Neuronal stem cell (in vitro differentiated cells): ENCODE measurements around the gene TFPT.

Experiments used
- DNase-seq: peaks from one replicate; pipeline ENCODE4 v3.0.0-alpha.2; 2013; ENCODE audit warnings: low spot score
- H2AFZ ChIP-seq: one replicate; pipeline ENCODE4 v1.6.1; 2013; ENCODE audit warnings: mild to moderate bottlenecking, low read length, inconsistent platforms
- H2AK5ac ChIP-seq: 2 replicates; pipeline ENCODE4 v1.6.1; 2013; ENCODE audit warnings: low read depth, mild to moderate bottlenecking, inconsistent platforms, low read length, moderate library complexity, mixed read lengths
- H2BK120ac ChIP-seq: 2 replicates; pipeline ENCODE4 v1.6.1; 2013; ENCODE audit warnings: low read depth, mild to moderate bottlenecking, inconsistent platforms, low read length, moderate library complexity, mixed read lengths
- H2BK12ac ChIP-seq: one replicate; pipeline ENCODE4 v1.6.1; 2013; ENCODE audit warnings: low read length, inconsistent platforms
- H2BK15ac ChIP-seq: 2 replicates; pipeline ENCODE4 v1.6.1; 2013; ENCODE audit warnings: mild to moderate bottlenecking, low read length, inconsistent platforms, mixed read lengths
- H2BK5ac ChIP-seq: one replicate; pipeline ENCODE4 v1.6.1; 2013; ENCODE audit warnings: inconsistent platforms, mild to moderate bottlenecking, low read length, moderate library complexity
- H3K14ac ChIP-seq: one replicate; pipeline ENCODE4 v1.6.1; 2013; ENCODE audit warnings: low read length, inconsistent platforms
- H3K18ac ChIP-seq: 2 replicates; pipeline ENCODE4 v1.6.1; 2013; ENCODE audit warnings: low read length, inconsistent platforms
- H3K23ac ChIP-seq: 2 replicates; pipeline ENCODE4 v1.6.1; 2013; ENCODE audit warnings: low read depth, mild to moderate bottlenecking, mixed read lengths, low read length, inconsistent platforms; ENCODE audit not compliant: poor library complexity
- H3K27ac ChIP-seq: replicated peaks from 3 replicates; pipeline ENCODE4 v1.5.1; 2013; ENCODE audit warnings: low read length, inconsistent platforms
- H3K27me3 ChIP-seq, 3 experiments: 2 replicates each; pipeline ENCODE4 v1.6.1; 2013; ENCODE audit warnings: low read length in 3 of 3, mild to moderate bottlenecking in 2 of 3, inconsistent platforms in 1 of 3, low read depth in 1 of 3, mixed read lengths in 1 of 3, moderate library complexity in 1 of 3; ENCODE audit not compliant: control insufficient read depth in 3 of 3, insufficient read depth in 3 of 3
- H3K36me3 ChIP-seq, 2 donors: replicated peaks in 1 of 2; 2 replicates each; pipeline ENCODE4 v1.6.1; 2013; ENCODE audit warnings: low read length in 2 of 2; ENCODE audit not compliant: control insufficient read depth in 2 of 2, insufficient read depth in 2 of 2
- H3K4ac ChIP-seq: 2 replicates; pipeline ENCODE4 v1.6.1; 2013; ENCODE audit warnings: inconsistent platforms, mild to moderate bottlenecking, low read length, moderate library complexity
- H3K4me1 ChIP-seq, 2 donors: 1 replicate in 1 of 2; 2 replicates in 1 of 2; pipeline ENCODE4 v1.6.1; 2013; ENCODE audit warnings: low read length in 2 of 2, low read depth in 1 of 2; ENCODE audit not compliant: control insufficient read depth in 2 of 2, insufficient read depth in 1 of 2
- H3K4me2 ChIP-seq: one replicate; pipeline ENCODE4 v1.6.1; 2013; ENCODE audit warnings: mild to moderate bottlenecking, low read length, inconsistent platforms; ENCODE audit not compliant: insufficient read depth, poor library complexity, severe bottlenecking
- H3K4me3 ChIP-seq, 2 donors: 2 replicates each; pipeline ENCODE4 v1.5.1; 2013; ENCODE audit warnings: low read length in 2 of 2, mild to moderate bottlenecking in 2 of 2, inconsistent platforms in 1 of 2, moderate library complexity in 1 of 2
- H3K79me1 ChIP-seq: one replicate; pipeline ENCODE4 v1.6.1; 2013; ENCODE audit warnings: low read depth, mild to moderate bottlenecking, inconsistent platforms, low read length, moderate library complexity
- H3K9ac ChIP-seq: one replicate; pipeline ENCODE4 v1.6.1; 2013; ENCODE audit warnings: mild to moderate bottlenecking, low read depth, low read length, inconsistent platforms; ENCODE audit not compliant: poor library complexity
- H3K9me3 ChIP-seq, 2 donors: replicated peaks in 1 of 2; 2 replicates each; pipeline versions ENCODE3 to v1.6.1; 2013; ENCODE audit warnings: low read length in 2 of 2, mild to moderate bottlenecking in 2 of 2, inconsistent platforms in 1 of 2, low read depth in 1 of 2, mixed read lengths in 1 of 2, moderate library complexity in 1 of 2; ENCODE audit not compliant: control insufficient read depth in 2 of 2, insufficient read depth in 1 of 2
- H4K8ac ChIP-seq: one replicate; pipeline ENCODE4 v1.6.1; 2013; ENCODE audit warnings: low read depth, mild to moderate bottlenecking, inconsistent platforms, low read length, moderate library complexity
- H4K91ac ChIP-seq: one replicate; pipeline ENCODE4 v1.6.1; 2013; ENCODE audit warnings: low read length, low read depth, mild to moderate bottlenecking, inconsistent platforms; ENCODE audit not compliant: poor library complexity
- WGBS, 2 donors: extraction: QIAGEN DNeasy Blood & Tissue Kit; methylation state at CpG; one replicate each; pipeline ENCODE4 v1.1.7; 2013; ENCODE audit warnings: missing lambda C conversion rate in 2 of 2, mixed read lengths in 1 of 2; ENCODE audit not compliant: insufficient read length in 2 of 2, insufficient replicate concordance in 1 of 2; ENCODE audit errors: extremely low coverage in 2 of 2; 5-methylcytosine and 5-hydroxymethylcytosine counted together

The TFPT gene

DNA sequence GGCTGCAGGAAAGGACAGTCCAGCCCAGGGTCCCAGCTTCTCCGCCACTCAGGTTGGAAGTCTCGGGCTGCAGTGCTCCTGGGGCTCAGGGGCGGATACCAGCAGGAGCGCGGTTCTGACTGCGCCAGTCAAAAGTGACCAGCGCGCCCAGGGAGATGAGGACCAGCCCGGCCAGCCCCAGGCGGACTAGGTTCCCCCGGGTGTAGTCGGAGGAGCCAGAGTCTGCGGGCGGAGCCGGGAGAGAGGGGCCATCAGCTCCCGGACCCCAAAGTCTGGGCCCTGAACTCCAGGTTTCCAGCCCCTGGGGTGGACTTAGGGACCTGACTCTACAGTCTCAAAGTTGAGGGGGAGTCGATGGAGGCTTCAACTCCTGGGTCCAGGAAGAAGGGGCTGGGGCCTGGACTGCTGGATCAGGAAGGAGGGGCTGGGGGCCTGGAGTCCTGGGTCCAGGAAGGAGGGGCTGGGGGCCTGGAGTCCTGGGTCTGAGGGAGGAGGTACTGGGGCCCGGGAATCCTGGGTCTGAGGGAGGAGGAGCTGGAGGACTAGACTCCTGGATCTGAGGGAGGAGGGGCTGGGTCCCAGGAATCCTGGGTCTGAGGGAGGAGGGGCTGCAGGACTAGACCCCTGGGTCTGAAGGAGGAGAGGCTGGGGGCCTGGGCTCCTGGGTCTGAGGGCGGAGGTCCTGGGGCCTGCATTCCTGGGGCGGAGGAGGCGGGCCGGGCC is 20.2 kb downstream of the TFPT start:
- Histone ChIP-seq H2BK12ac (peak overlapping the region; percentile 30), H2BK15ac (peak overlapping the region; percentile 98), H2BK5ac (peak overlapping the region; percentile 10), H4K91ac (no peak overlapping the region), H3K9me3 (peaks cover 2 to 4% of the 10 kb centered on the region in 2 donors), H3K4ac (peak overlapping the region; percentile 37), H3K4me2 (peak overlapping the region; percentile 73), H3K9ac (peak overlapping the region; percentile 84), H4K8ac (peak overlapping the region; percentile 83), H3K36me3 (no peaks in the 10 kb centered on the region), H2AK5ac (peak overlapping the region; percentile 20), H3K23ac (peak overlapping the region; percentile 96), H3K18ac (peak overlapping the region; percentile 99), H3K14ac (peak overlapping the region; percentile 82), H3K27ac (no peak overlapping the region), H3K79me1 (no peaks in the 10 kb centered on the region), H3K4me3 (peak overlapping the region; percentile 32 to 78), H3K4me1 (peaks cover 4 to 5% of the 10 kb centered on the region in 2 donors), H3K27me3 (peaks cover 0 to 23% (median 21%) of the 10 kb centered on the region in 3 experiments), H2BK120ac (peak overlapping the region; percentile 93), H2AFZ (peak overlapping the region; percentile 97)
- no CpG with 5 or more reads among the region's 22 CpGs for WGBS, 2 donors
- no peak for DNase-seq

DNA sequence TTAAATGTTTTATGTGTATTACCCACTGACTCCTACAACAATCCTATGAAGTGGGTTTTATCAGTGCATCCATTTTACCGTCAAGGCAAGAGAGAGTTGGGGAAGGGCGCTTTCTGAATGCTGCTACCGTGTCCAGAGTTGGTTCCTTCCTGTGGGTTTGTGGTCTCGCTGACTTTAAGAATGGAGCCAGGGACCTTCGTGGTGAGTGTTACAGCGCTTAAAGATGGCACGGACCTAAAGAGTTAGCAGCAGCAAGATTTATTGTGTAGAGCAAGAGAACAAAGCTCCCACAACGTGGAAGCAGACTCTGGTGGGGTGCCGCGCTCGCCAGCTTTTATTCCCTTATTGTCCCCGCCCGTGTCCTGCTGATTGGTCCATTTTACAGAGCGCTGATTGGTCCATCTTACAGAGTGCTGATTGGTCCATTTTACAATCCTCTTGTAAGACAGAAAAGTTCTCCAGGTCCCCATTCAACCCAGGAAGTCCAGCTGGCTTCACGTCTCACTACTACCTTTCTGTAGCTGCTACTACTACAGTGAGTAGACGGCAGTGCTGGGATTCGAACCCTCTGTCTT is 20.9 kb downstream of the TFPT start:
- H3K27ac ChIP-seq: no peak overlapping the region
- peak overlapping the region; percentile 20 for H2AK5ac ChIP-seq
- H3K79me1 ChIP-seq: no peaks in the 10 kb centered on the region
- no peak overlapping the region for H4K8ac ChIP-seq
- H3K14ac ChIP-seq: no peak overlapping the region
- peaks cover 5% of the 10 kb centered on the region in 2 donors for H3K4me1 ChIP-seq
- no peaks in the 10 kb centered on the region for H3K36me3 ChIP-seq
- peaks cover 0 to 23% (median 21%) of the 10 kb centered on the region in 3 experiments for H3K27me3 ChIP-seq
- no peak overlapping the region for H2BK15ac ChIP-seq
- no CpG with 5 or more reads among the region's 17 CpGs for WGBS, 2 donors
- no peak overlapping the region for H3K4me3 ChIP-seq
- DNase-seq: no peak
- H2BK12ac ChIP-seq: no peak overlapping the region
- no peak overlapping the region for H3K23ac ChIP-seq
- H3K9ac ChIP-seq: no peak overlapping the region
- no peak overlapping the region for H3K4ac ChIP-seq
- H2BK120ac ChIP-seq: no peak overlapping the region
- H3K18ac ChIP-seq: no peak overlapping the region
- peak overlapping the region; percentile 10 for H2BK5ac ChIP-seq
- no peak overlapping the region for H4K91ac ChIP-seq
- H2AFZ ChIP-seq: no peak overlapping the region
- H3K4me2 ChIP-seq: no peak overlapping the region
- peaks cover 2 to 4% of the 10 kb centered on the region in 2 donors for H3K9me3 ChIP-seq

- H3K4me2 ChIP-seq: no peak overlapping the region
- no peak overlapping the region for H4K91ac ChIP-seq
- H3K23ac ChIP-seq: no peak overlapping the region
- no CpG with 5 or more reads among the region's 3 CpGs for WGBS, 2 donors
- no peak overlapping the region for H2AK5ac ChIP-seq
- H2BK5ac ChIP-seq: no peak overlapping the region
- peaks cover 7% of the 10 kb centered on the region in 2 donors for H3K9me3 ChIP-seq
- no peak overlapping the region for H2BK15ac ChIP-seq
- no peaks in the 10 kb centered on the region for H3K4me1 ChIP-seq
- H3K9ac ChIP-seq: no peak overlapping the region
- no peak overlapping the region for H3K14ac ChIP-seq
- no peak overlapping the region for H2BK120ac ChIP-seq
- no peaks in the 10 kb centered on the region for H3K36me3 ChIP-seq
- H3K79me1 ChIP-seq: no peaks in the 10 kb centered on the region
- no peak overlapping the region for H3K4ac ChIP-seq
- no peaks in the 10 kb centered on the region for H3K27me3 ChIP-seq
- H3K27ac ChIP-seq: no peak overlapping the region
- H2BK12ac ChIP-seq: no peak overlapping the region
- H3K18ac ChIP-seq: no peak overlapping the region
- DNase-seq: no peak
- H2AFZ ChIP-seq: no peak overlapping the region
- H3K4me3 ChIP-seq: no peak overlapping the region
- no peak overlapping the region for H4K8ac ChIP-seq
Observed at GRCh38 chr19:54084410-54084809, 31.0 kb downstream of the TFPT start.

- H2BK120ac ChIP-seq: no peak within 1 kb of the TSS
- H3K18ac ChIP-seq: no peak within 1 kb of the TSS
- H3K23ac ChIP-seq: no peak within 1 kb of the TSS
- H3K4me1 ChIP-seq: no peaks in the 10 kb centered on the region
- no peak within 1 kb of the TSS for H3K9ac ChIP-seq
- no peak within 1 kb of the TSS for H3K4me2 ChIP-seq
- no peak within 1 kb of the TSS for H3K27ac ChIP-seq
- peaks cover 7% of the 10 kb centered on the region in 2 donors for H3K9me3 ChIP-seq
- no peak within 1 kb of the TSS for H3K4me3 ChIP-seq
- WGBS, 2 donors: no CpG with 5 or more reads among the region's 7 CpGs
- H3K4ac ChIP-seq: no peak within 1 kb of the TSS
- H2BK15ac ChIP-seq: no peak within 1 kb of the TSS
- H2BK5ac ChIP-seq: no peak within 1 kb of the TSS
- no peaks in the 10 kb centered on the region for H3K36me3 ChIP-seq
- no peak within 1 kb of the TSS for H4K91ac ChIP-seq
- no peak within 1 kb of the TSS for H3K14ac ChIP-seq
- H4K8ac ChIP-seq: no peak within 1 kb of the TSS
- H2BK12ac ChIP-seq: no peak within 1 kb of the TSS
- no peak for DNase-seq
- H2AFZ ChIP-seq: no peak within 1 kb of the TSS
- H3K79me1 ChIP-seq: no peaks in the 10 kb centered on the region
- no peaks in the 10 kb centered on the region for H3K27me3 ChIP-seq
- H2AK5ac ChIP-seq: no peak within 1 kb of the TSS
Observed at GRCh38 chr19:54081032-54081431, 34.4 kb downstream of the TFPT start, which contains the start of gene TARM1. Gene TARM1, minus strand, starts transcription at chr19:54081365. Its CDS starts 25 bp downstream, at chr19:54081340.
